HEK293 (cell line): ENCODE measurements around the gene BEGAIN.

Experiments
- CTCF ChIA-PET: fragments of 350-600 bp; formaldehyde crosslinking; extraction: SDS; loops from one replicate; lab custom pipeline; 2021; ENCODE audit warnings: antibody characterized with exemption; lab: Yijun Ruan, JAX
- POLR2A ChIA-PET: fragments of 300-600 bp; formaldehyde crosslinking; extraction: SDS; loops from one replicate; lab custom pipeline; 2020; ENCODE audit warnings: antibody characterized with exemption, inconsistent platforms; lab: Yijun Ruan, JAX
- H3K27ac ChIP-seq: fragments of 200-500 bp; sonication (Bioruptor generic); 2 replicates; pipeline ENCODE4 v1.5.1; 2014; ENCODE audit warnings: low read depth, low read length, control low read depth, inconsistent platforms; ENCODE audit errors: extremely low read depth
- H3K36me3 ChIP-seq, 2 experiments: fragments of 200-500 bp in 1 of 2; sonication (Bioruptor generic) in 1 of 2; 1 replicate in 1 of 2; 2 replicates in 1 of 2; pipeline ENCODE4 v1.5.1; 2014 to 2017; ENCODE audit warnings: inconsistent platforms in 2 of 2, low read length in 2 of 2; ENCODE audit not compliant: control insufficient read depth in 2 of 2, insufficient read depth in 1 of 2
- H3K4me1 ChIP-seq: fragments of 200-500 bp; sonication (Bioruptor generic); 2 replicates; pipeline ENCODE4 v1.5.1; 2014; ENCODE audit warnings: mild to moderate bottlenecking, low read length, inconsistent platforms; ENCODE audit not compliant: control insufficient read depth, insufficient read depth
- H3K4me3 ChIP-seq: 2 replicates; pipeline ENCODE4 v1.5.1; 2011; ENCODE audit warnings: low read depth, mild to moderate bottlenecking, control low read depth, low read length, moderate library complexity
- H3K9me3 ChIP-seq: fragments of 200-500 bp; sonication (Bioruptor generic); 2 replicates; pipeline ENCODE4 v1.5.1; 2014; ENCODE audit warnings: low read depth, low read length, inconsistent platforms; ENCODE audit not compliant: control insufficient read depth, insufficient read depth
- ZBTB8A ChIP-seq: fragments of 450-650 bp; formaldehyde crosslinking; IDR thresholded peaks from 2 replicates; pipeline ENCODE4 v1.5.1; 2016; ENCODE audit warnings: missing biosample characterization, missing genetic modification characterization
- ZNF112 ChIP-seq: fragments of 450-650 bp; formaldehyde crosslinking; IDR thresholded peaks from 2 replicates; pipeline ENCODE4 v1.5.0; 2017; ENCODE audit warnings: missing biosample characterization, missing genetic modification characterization
- ZNF223 ChIP-seq: fragments of 450-650 bp; formaldehyde crosslinking; IDR thresholded peaks from 2 replicates; pipeline ENCODE4 v1.5.1; 2016; ENCODE audit warnings: missing biosample characterization, missing genetic modification characterization
- ZNF433 ChIP-seq: fragments of 450-650 bp; formaldehyde crosslinking; IDR thresholded peaks from 2 replicates; pipeline ENCODE4 v1.5.1; 2016; ENCODE audit warnings: missing biosample characterization, missing genetic modification characterization, low read depth
- ZNF530 ChIP-seq: fragments of 450-650 bp; formaldehyde crosslinking; IDR thresholded peaks from 2 replicates; pipeline ENCODE4 v1.5.1; 2016; ENCODE audit warnings: low read depth, missing biosample characterization, missing genetic modification characterization
- ZNF777 ChIP-seq: fragments of 450-650 bp; formaldehyde crosslinking; IDR thresholded peaks from 2 replicates; pipeline ENCODE4 v1.5.1; 2017; ENCODE audit warnings: missing biosample characterization, missing genetic modification characterization, borderline replicate concordance
- ZSCAN23 ChIP-seq: fragments of 450-650 bp; formaldehyde crosslinking; IDR thresholded peaks from 2 replicates; pipeline ENCODE4 v1.5.1; 2016; ENCODE audit warnings: missing biosample characterization, missing genetic modification characterization
- ZSCAN30 ChIP-seq: fragments of 450-650 bp; IDR thresholded peaks from 2 replicates; pipeline ENCODE4 v1.5.1; 2018; ENCODE audit warnings: missing biosample characterization, mild to moderate bottlenecking, missing genetic modification characterization, moderate library complexity
- TF ChIP-seq, protein P1 (sequence below): fragments of 450-650 bp; formaldehyde crosslinking; IDR thresholded peaks from 2 replicates; pipeline ENCODE4 v1.5.1; 2016; ENCODE audit warnings: missing biosample characterization, missing genetic modification characterization
- TF ChIP-seq, protein P2 (sequence below): fragments of 450-650 bp; formaldehyde crosslinking; IDR thresholded peaks from 2 replicates; pipeline ENCODE4 v1.5.1; 2017; ENCODE audit warnings: missing biosample characterization, missing genetic modification characterization
- TF ChIP-seq, protein P3 (sequence below): IDR thresholded peaks from 2 replicates; pipeline ENCODE4 v1.6.1; 2011; ENCODE audit warnings: mild to moderate bottlenecking, low read depth, low read length, borderline replicate concordance
- TF ChIP-seq, protein P4 (sequence below): fragments of 450-650 bp; formaldehyde crosslinking; IDR thresholded peaks from 2 replicates; pipeline ENCODE4 v1.5.1; 2016; ENCODE audit warnings: missing biosample characterization, missing genetic modification characterization
- TF ChIP-seq, protein P5 (sequence below): sonication (generic); formaldehyde crosslinking; IDR thresholded peaks from 2 replicates; pipeline ENCODE4 v1.8.1; 2022; ENCODE audit warnings: mild to moderate bottlenecking, moderate library complexity, missing genetic modification reagents

The BEGAIN gene

DNA sequence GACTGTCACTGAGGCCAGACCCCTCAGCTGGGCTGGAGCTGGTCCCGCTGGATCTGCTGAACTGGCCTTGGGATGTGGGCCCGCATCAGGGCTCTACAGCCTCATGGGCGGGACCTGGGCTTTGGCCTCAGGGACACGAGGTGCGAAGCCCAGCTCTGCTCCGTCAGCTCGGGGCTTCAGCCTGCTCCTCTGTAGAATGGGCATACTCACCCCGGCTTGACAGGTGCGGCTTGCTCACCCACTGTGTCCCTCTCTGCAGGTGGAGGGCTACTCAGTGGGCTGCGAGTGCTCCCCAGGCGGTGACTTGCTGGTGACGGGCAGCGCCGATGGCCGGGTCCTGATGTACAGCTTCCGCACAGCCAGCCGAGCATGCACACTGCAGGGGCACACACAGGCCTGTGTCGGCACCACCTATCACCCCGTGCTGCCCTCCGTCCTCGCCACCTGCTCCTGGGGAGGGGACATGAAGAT, 57.6 kb downstream of the BEGAIN start (continued):
- TF ChIP-seq ZNF777 (tag by site-specific recombination) (no peak), ZSCAN30 (tag by site-specific recombination) (no peak), ZNF433 (no peak)

DNA sequence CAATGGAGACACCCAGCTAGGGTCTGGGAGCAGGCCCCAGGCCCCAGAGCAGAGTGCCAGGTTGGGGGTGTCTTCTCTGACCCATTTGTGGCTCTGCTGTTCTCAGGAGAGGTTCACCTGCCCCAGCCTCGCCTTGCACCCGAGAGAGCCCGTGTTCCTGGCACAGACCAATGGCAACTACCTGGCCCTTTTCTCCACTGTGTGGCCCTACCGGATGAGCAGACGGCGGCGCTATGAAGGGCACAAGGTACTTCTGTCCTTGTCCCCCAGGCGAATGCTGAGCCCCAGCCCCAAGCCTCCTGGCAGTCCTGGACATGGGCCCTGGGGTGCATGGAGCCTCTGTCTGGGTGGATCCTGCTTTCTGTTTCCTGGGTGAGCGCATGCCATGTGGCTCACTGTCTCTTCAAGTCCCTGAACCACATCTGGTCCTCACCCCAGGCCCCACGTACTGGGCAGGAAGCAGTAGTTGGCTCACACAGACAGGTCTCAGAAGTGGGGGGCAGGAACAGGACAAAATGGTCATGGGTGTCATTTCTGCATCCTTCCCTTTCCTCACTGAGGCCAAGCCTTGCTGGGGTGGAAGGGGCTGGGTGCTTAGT, 58.2 kb downstream of the BEGAIN start:
- ChIA-PET POLR2A (no interaction called here), CTCF (interaction anchor here (1.2 kb wide), 1 partner anchor 117 kb away, joined by 3 read pairs; no protein-coding TSS in a partner anchor)
- no peaks in the 10 kb centered on the region for H3K9me3 ChIP-seq
- TF ChIP-seq, protein P1, sequence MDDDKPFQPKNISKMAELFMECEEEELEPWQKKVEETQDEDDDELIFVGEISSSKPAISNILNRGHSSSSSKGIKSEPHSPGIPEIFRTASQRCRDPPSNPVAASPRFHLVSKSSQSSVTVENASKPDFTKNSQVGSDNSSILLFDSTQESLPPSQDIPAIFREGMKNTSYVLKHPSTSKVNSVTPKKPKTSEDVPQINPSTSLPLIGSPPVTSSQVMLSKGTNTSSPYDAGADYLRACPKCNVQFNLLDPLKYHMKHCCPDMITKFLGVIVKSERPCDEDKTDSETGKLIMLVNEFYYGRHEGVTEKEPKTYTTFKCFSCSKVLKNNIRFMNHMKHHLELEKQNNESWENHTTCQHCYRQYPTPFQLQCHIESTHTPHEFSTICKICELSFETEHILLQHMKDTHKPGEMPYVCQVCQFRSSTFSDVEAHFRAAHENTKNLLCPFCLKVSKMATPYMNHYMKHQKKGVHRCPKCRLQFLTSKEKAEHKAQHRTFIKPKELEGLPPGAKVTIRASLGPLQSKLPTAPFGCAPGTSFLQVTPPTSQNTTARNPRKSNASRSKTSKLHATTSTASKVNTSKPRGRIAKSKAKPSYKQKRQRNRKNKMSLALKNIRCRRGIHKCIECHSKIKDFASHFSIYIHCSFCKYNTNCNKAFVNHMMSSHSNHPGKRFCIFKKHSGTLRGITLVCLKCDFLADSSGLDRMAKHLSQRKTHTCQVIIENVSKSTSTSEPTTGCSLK (tag by site-specific recombination), result no peak
- no peak for TF ChIP-seq ZNF112 (tag by site-specific recombination)
- no peak for TF ChIP-seq ZSCAN23 (tag by site-specific recombination)
- TF ChIP-seq ZBTB8A (tag by site-specific recombination), result no peak
- no peak for TF ChIP-seq ZNF530 (tag by site-specific recombination)
- TF ChIP-seq, protein P2, sequence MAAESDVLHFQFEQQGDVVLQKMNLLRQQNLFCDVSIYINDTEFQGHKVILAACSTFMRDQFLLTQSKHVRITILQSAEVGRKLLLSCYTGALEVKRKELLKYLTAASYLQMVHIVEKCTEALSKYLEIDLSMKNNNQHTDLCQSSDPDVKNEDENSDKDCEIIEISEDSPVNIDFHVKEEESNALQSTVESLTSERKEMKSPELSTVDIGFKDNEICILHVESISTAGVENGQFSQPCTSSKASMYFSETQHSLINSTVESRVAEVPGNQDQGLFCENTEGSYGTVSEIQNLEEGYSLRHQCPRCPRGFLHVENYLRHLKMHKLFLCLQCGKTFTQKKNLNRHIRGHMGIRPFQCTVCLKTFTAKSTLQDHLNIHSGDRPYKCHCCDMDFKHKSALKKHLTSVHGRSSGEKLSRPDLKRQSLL, result no peak
- TF ChIP-seq, protein P3, sequence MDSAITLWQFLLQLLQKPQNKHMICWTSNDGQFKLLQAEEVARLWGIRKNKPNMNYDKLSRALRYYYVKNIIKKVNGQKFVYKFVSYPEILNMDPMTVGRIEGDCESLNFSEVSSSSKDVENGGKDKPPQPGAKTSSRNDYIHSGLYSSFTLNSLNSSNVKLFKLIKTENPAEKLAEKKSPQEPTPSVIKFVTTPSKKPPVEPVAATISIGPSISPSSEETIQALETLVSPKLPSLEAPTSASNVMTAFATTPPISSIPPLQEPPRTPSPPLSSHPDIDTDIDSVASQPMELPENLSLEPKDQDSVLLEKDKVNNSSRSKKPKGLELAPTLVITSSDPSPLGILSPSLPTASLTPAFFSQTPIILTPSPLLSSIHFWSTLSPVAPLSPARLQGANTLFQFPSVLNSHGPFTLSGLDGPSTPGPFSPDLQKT, result no peak
- no peak overlapping the region for H3K4me3 ChIP-seq
- H3K27ac ChIP-seq, result no peak overlapping the region
- no peaks in the 10 kb centered on the region for H3K4me1 ChIP-seq
- peaks cover 5 to 7% of the 10 kb centered on the region in 2 experiments; a peak in 2 of 3 replicates for H3K36me3 ChIP-seq

DNA sequence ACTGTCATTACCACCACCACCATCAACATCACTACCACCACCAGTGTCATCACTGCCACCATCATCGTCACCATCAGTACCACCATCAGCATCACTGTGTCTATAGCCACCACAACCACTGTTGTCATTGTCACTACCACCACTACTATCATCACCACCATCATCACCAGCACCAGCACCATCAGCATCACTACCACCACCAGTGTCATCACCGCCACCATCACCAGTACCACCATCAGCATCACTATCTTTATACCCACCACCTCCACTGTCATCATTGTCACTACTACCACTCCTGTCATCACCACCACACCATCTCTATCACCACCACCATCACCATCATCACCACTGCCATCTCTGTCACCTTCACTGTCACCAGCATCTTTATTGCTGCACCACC, 60.6 kb downstream of the BEGAIN start:
- no peak overlapping the region for H3K27ac ChIP-seq
- H3K4me3 ChIP-seq, result no peak overlapping the region
- no peaks in the 10 kb centered on the region for H3K9me3 ChIP-seq
- ChIA-PET POLR2A (no interaction called here), CTCF (interaction anchor here (0.6 to 2.0 kb wide), 3 partner anchors 119 to 296 kb away, joined by 3 to 15 read pairs (median 3); no protein-coding TSS in a partner anchor)
- peaks cover 5 to 7% of the 10 kb centered on the region in 2 experiments; a peak in 2 of 3 replicates for H3K36me3 ChIP-seq
- no peaks in the 10 kb centered on the region for H3K4me1 ChIP-seq
- TF ChIP-seq ZNF223 (tag by site-specific recombination), result no peak
- TF ChIP-seq, protein P4, sequence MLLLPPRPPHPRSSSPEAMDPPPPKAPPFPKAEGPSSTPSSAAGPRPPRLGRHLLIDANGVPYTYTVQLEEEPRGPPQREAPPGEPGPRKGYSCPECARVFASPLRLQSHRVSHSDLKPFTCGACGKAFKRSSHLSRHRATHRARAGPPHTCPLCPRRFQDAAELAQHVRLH (tag by site-specific recombination), result no peak
- TF ChIP-seq, protein P5, sequence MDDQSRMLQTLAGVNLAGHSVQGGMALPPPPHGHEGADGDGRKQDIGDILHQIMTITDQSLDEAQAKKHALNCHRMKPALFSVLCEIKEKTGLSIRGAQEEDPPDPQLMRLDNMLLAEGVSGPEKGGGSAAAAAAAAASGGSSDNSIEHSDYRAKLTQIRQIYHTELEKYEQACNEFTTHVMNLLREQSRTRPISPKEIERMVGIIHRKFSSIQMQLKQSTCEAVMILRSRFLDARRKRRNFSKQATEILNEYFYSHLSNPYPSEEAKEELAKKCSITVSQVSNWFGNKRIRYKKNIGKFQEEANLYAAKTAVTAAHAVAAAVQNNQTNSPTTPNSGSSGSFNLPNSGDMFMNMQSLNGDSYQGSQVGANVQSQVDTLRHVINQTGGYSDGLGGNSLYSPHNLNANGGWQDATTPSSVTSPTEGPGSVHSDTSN (CRISPR knock-in tag), result no peak
